H1 (cell line): ENCODE measurements around the gene C1RL. TPM values are rescaled to one million over a fixed set of nuclear protein-coding genes. Genes with fewer than 3 reads are reported as not detected.

ENCODE experiments used
- CTCF ChIA-PET: fragments of 300-600 bp; sonication (Branson Sonifier 250); formaldehyde crosslinking; loops from one replicate; lab custom pipeline; 2021; ENCODE audit not compliant: partially characterized antibody; lab: Charles Lee
- POLR2A ChIA-PET: fragments of 300-600 bp; sonication (Branson Sonifier 250); formaldehyde crosslinking; loops from one replicate; lab custom pipeline; 2021; ENCODE audit warnings: inconsistent platforms; ENCODE audit not compliant: partially characterized antibody; lab: Charles Lee
- DNase-seq, 2 experiments: peaks; one replicate each; pipeline versions ENCODE4 v3.0.0 to v3.0.0-alpha.2; 2010 to 2022; ENCODE audit warnings: low spot score in 2 of 2, low read depth in 1 of 2, mixed read lengths in 1 of 2
- FAIRE-seq: peaks from 2 replicates; lab custom pipeline; 2011; peaks lifted over from hg19 to GRCh38; lab: Jason Lieb, UNC
- H2AFZ ChIP-seq: 2 replicates; pipeline ENCODE4 v1.8.1; 2012; ENCODE audit warnings: low read length, inconsistent platforms
- H2AK5ac ChIP-seq: 2 replicates; pipeline ENCODE4 v1.6.1; 2013; ENCODE audit warnings: low read depth, low read length
- H2BK120ac ChIP-seq: replicated peaks from 2 replicates; pipeline ENCODE3; 2013; ENCODE audit warnings: low read depth, low read length, inconsistent platforms
- H2BK12ac ChIP-seq: 2 replicates; pipeline ENCODE4 v1.6.1; 2013; ENCODE audit warnings: low read depth, low read length
- H2BK15ac ChIP-seq: 2 replicates; pipeline ENCODE4 v1.6.1; 2013; ENCODE audit warnings: low read length
- H2BK20ac ChIP-seq: 2 replicates; pipeline ENCODE4 v1.6.1; 2013; ENCODE audit warnings: low read length
- H2BK5ac ChIP-seq: 2 replicates; pipeline ENCODE4 v1.6.1; 2013; ENCODE audit warnings: low read depth, low read length
- H3K14ac ChIP-seq: 2 replicates; pipeline ENCODE4 v1.6.1; 2013; ENCODE audit warnings: inconsistent platforms; ENCODE audit not compliant: insufficient read length
- H3K18ac ChIP-seq: 2 replicates; pipeline ENCODE4 v1.6.1; 2013; ENCODE audit warnings: low read length; ENCODE audit errors: extremely low read depth
- H3K23ac ChIP-seq: 2 replicates; pipeline ENCODE4 v1.6.1; 2013; ENCODE audit warnings: inconsistent platforms; ENCODE audit not compliant: insufficient read length
- H3K23me2 ChIP-seq: 2 replicates; pipeline ENCODE4 v1.6.1; 2013; ENCODE audit warnings: low read depth, low read length
- H3K27ac ChIP-seq: 2 replicates; pipeline ENCODE4 v1.6.1; 2011; ENCODE audit warnings: low read depth, low read length, inconsistent platforms
- H3K27me3 ChIP-seq, 4 experiments: replicated peaks in 1 of 4; 1 replicate in 1 of 4; 2 replicates in 3 of 4; pipeline versions ENCODE4 v1.6.1 to v1.8.1; 2011 to 2013; ENCODE audit warnings: low read length in 3 of 4, mild to moderate bottlenecking in 3 of 4, inconsistent platforms in 2 of 4, mixed read lengths in 2 of 4, moderate library complexity in 1 of 4; ENCODE audit not compliant: control insufficient read depth in 3 of 4, insufficient read depth in 3 of 4; ENCODE audit errors: extremely low read depth in 1 of 4
- H3K36me3 ChIP-seq, 4 experiments: 2 replicates each; pipeline versions ENCODE4 v1.6.1 to v1.8.1; 2011 to 2013; ENCODE audit warnings: mild to moderate bottlenecking in 4 of 4, low read length in 3 of 4, moderate library complexity in 2 of 4, control low read depth in 1 of 4, inconsistent platforms in 1 of 4; ENCODE audit not compliant: insufficient read depth in 4 of 4, control insufficient read depth in 2 of 4
- H3K4ac ChIP-seq: replicated peaks from 2 replicates; pipeline ENCODE3; 2013; ENCODE audit warnings: low read length, low read depth, mixed read lengths, inconsistent platforms; ENCODE audit not compliant: insufficient read length
- H3K4me1 ChIP-seq, 4 experiments: replicated peaks in 1 of 4; 1 replicate in 1 of 4; 2 replicates in 3 of 4; pipeline versions ENCODE4 v1.6.1 to v1.8.1; 2011 to 2013; ENCODE audit warnings: low read length in 3 of 4, inconsistent platforms in 2 of 4, mixed read lengths in 1 of 4; ENCODE audit not compliant: insufficient read depth in 4 of 4, control insufficient read depth in 3 of 4
- H3K4me2 ChIP-seq, 2 experiments: 2 replicates each; pipeline versions ENCODE4 v1.6.1 to v1.8.1; 2011 to 2013; ENCODE audit warnings: low read depth in 2 of 2, low read length in 2 of 2, control low read depth in 1 of 2, inconsistent platforms in 1 of 2, mild to moderate bottlenecking in 1 of 2; ENCODE audit not compliant: insufficient read depth in 1 of 2
- H3K4me3 ChIP-seq, 4 experiments: fragments of 200-600, 300-600 bp in 1 of 4; sonication (generic), shearing (Covaris generic), sonication (Bioruptor Twin) in 1 of 4; 2 replicates each; pipeline versions ENCODE4 v1.5.1 to v1.8.1; 2011 to 2016; ENCODE audit warnings: low read length in 4 of 4, low read depth in 3 of 4, control low read depth in 2 of 4, inconsistent platforms in 2 of 4, mild to moderate bottlenecking in 2 of 4, mixed read lengths in 1 of 4, moderate library complexity in 1 of 4; ENCODE audit not compliant: insufficient read depth in 2 of 4; ENCODE audit errors: extremely low read depth in 1 of 4
- H3K56ac ChIP-seq: replicated peaks from 2 replicates; pipeline ENCODE3; 2013; ENCODE audit warnings: low read depth, mild to moderate bottlenecking, mixed read lengths, low read length, inconsistent platforms; ENCODE audit not compliant: insufficient read length
- H3K79me1 ChIP-seq: 2 replicates; pipeline ENCODE4 v1.6.1; 2013; ENCODE audit warnings: low read depth, low read length, control low read depth
- H3K79me2 ChIP-seq, 2 experiments: 2 replicates each; pipeline versions ENCODE4 v1.6.1 to v1.8.1; 2012 to 2013; ENCODE audit warnings: low read length in 2 of 2, mild to moderate bottlenecking in 2 of 2, inconsistent platforms in 1 of 2; ENCODE audit not compliant: insufficient read depth in 2 of 2, control insufficient read depth in 1 of 2
- H3K9ac ChIP-seq, 4 experiments: replicated peaks in 1 of 4; 1 replicate in 1 of 4; 2 replicates in 3 of 4; pipeline versions ENCODE4 v1.6.1 to v1.8.1; 2011 to 2013; ENCODE audit warnings: low read depth in 3 of 4, low read length in 3 of 4, control low read depth in 2 of 4, mild to moderate bottlenecking in 2 of 4, moderate library complexity in 2 of 4, inconsistent platforms in 1 of 4; ENCODE audit errors: extremely low read depth in 1 of 4
- H3K9me3 ChIP-seq, 2 experiments: 2 replicates each; pipeline versions ENCODE4 v1.6.1 to v1.8.1; 2012 to 2013; ENCODE audit warnings: mild to moderate bottlenecking in 2 of 2, moderate library complexity in 2 of 2, control low read depth in 1 of 2, inconsistent platforms in 1 of 2, low read depth in 1 of 2, low read length in 1 of 2, mixed read lengths in 1 of 2; ENCODE audit not compliant: insufficient read depth in 2 of 2
- H4K20me1 ChIP-seq, 2 experiments: replicated peaks in 1 of 2; 2 replicates each; pipeline versions ENCODE3 to v1.8.1; 2011 to 2013; ENCODE audit warnings: inconsistent platforms in 2 of 2, low read length in 2 of 2, mild to moderate bottlenecking in 1 of 2; ENCODE audit not compliant: insufficient read depth in 2 of 2, control insufficient read depth in 1 of 2
- H4K5ac ChIP-seq: 2 replicates; pipeline ENCODE4 v1.6.1; 2013; ENCODE audit warnings: low read length, low read depth, mixed read lengths, inconsistent platforms; ENCODE audit not compliant: insufficient read length
- H4K8ac ChIP-seq: 2 replicates; pipeline ENCODE4 v1.8.0; 2013; ENCODE audit warnings: mild to moderate bottlenecking, moderate library complexity, low read length, inconsistent platforms; ENCODE audit not compliant: insufficient read depth; ENCODE audit errors: extremely low read depth
- H4K91ac ChIP-seq: replicated peaks from 2 replicates; pipeline ENCODE3; 2013; ENCODE audit warnings: low read length, mixed read lengths, inconsistent platforms; ENCODE audit not compliant: insufficient read length
- RAD21 ChIP-seq, 2 experiments: IDR thresholded peaks in 1 of 2; conservative IDR thresholded peaks in 1 of 2; 2 replicates each; pipeline ENCODE4 v1.6.1; 2011; ENCODE audit warnings: low read depth in 2 of 2, low read length in 2 of 2, improper control_type of control experiment in 1 of 2, inconsistent platforms in 1 of 2, mild to moderate bottlenecking in 1 of 2, moderate library complexity in 1 of 2
- RBBP5 ChIP-seq: IDR thresholded peaks from 2 replicates; pipeline ENCODE4 v1.7.1; 2012; ENCODE audit warnings: low read depth, mild to moderate bottlenecking, inconsistent platforms, low read length, moderate library complexity, borderline replicate concordance
- RFX5 ChIP-seq: IDR thresholded peaks from 2 replicates; pipeline ENCODE4 v1.6.1; 2011; ENCODE audit warnings: low read depth, low read length, improper control_type of control experiment, borderline replicate concordance
- RXRA ChIP-seq: IDR thresholded peaks from 2 replicates; pipeline ENCODE4 v1.6.1; 2011; ENCODE audit warnings: low read depth, mild to moderate bottlenecking, low read length, moderate library complexity; ENCODE audit not compliant: insufficient read depth
- TBP ChIP-seq: IDR thresholded peaks from 2 replicates; pipeline ENCODE4 v1.6.1; 2011; ENCODE audit warnings: low read depth, low read length, improper control_type of control experiment
- WGBS, 2 experiments: shearing (Covaris generic) in 1 of 2; methylation state at CpG; one replicate each; pipeline versions ENCODE4 v1.1.6 to v1.1.7; 2013 to 2015; ENCODE audit warnings: low lambda C conversion rate in 2 of 2, mixed read lengths in 2 of 2, inconsistent platforms in 1 of 2, low coverage in 1 of 2, missing lambda C conversion rate in 1 of 2; ENCODE audit not compliant: insufficient replicate concordance in 2 of 2, insufficient coverage in 1 of 2, insufficient read length in 1 of 2; ENCODE audit errors: extremely low coverage in 1 of 2, missing lambda C conversion rate in 1 of 2; 5-methylcytosine and 5-hydroxymethylcytosine counted together
- polyA plus RNA-seq, 7 experiments: library from polyadenylated mRNA; depleted of rRNA in 3 of 7; stranded (reverse) in 5 of 7; unstranded in 2 of 7; fragments of >200 nt in 5 of 7; fragments of 200-250 nt in 2 of 7; gene quantifications; 1 replicate in 5 of 7; 2 replicates in 1 of 7; 4 replicates in 1 of 7; pipeline versions ENCODE4 v1.2.1 to v1.2.3, GENCODE V29; 2011 to 2013; ENCODE audit warnings: missing spikeins in 2 of 7, mixed read lengths in 2 of 7
- total RNA-seq: library from RNA; stranded (reverse); fragmentation: NEBNext Ultra II Directional; extraction: Animal tissue kit (Norgen Biotek cat#: 25700); gene quantifications from 2 replicates; pipeline ENCODE4 v1.2.1, GENCODE V29; 2021
- TF ChIP-seq, protein P1 (sequence below), 3 experiments: IDR thresholded peaks; 1 replicate in 2 of 3; 2 replicates in 1 of 3; pipeline versions ENCODE4 v1.5.1 to v1.6.1; 2011; ENCODE audit warnings: low read length in 3 of 3, mild to moderate bottlenecking in 3 of 3, inconsistent platforms in 2 of 3, low read depth in 1 of 3, moderate library complexity in 1 of 3; ENCODE audit not compliant: insufficient read depth in 1 of 3; ENCODE audit errors: control extremely low read depth in 1 of 3
- TF ChIP-seq, protein P2 (sequence below): IDR thresholded peaks from 2 replicates; pipeline ENCODE4 v1.6.1; 2011; ENCODE audit warnings: low read length, improper control_type of control experiment

C1RL gene
- total and polyA plus RNA-seq, 2 of the 8 experiments (the other 6 are each of a cell fraction or from before 2014, with no cell fraction given) = 11.4 to 15.5 TPM

DNA sequence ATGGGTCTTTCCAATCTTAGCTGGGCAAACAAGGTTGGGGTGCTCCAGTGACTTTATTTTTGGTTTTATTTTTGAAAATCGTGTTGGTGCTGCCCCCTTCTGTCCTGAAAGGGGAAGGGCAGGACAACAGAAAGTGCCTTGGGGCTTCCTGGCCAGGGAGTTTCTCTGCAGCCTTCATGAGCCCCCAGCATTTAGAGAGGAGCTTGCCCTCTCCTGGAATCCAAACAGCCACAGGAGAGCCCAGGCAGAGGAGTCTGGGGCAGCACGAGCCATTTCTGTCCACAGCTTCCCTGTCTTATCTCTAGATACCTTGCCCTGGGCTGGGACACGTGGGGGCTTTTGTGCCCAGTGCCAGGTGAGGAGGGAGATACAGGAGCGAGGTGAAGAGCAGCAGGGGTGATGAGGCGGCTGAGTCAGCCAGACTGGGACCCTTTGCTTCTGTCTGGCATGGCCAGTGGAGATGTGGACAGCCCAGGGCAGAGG lies 4.4 kb upstream of the C1RL start:
- Histone ChIP-seq H3K23me2 (peaks cover 2% of the 10 kb centered on the region), H3K27ac (no peak overlapping the region), H3K4me1 (no peaks in the 10 kb centered on the region), H3K9ac (no peak overlapping the region), H2AK5ac (no peak overlapping the region), H3K79me1 (no peaks in the 10 kb centered on the region), H3K9me3 (no peaks in the 10 kb centered on the region), H3K79me2 (no peaks in the 10 kb centered on the region), H2BK120ac (no peak overlapping the region), H3K27me3 (no peaks in the 10 kb centered on the region), H2BK12ac (no peak overlapping the region), H4K20me1 (peaks cover 0 to 1% of the 10 kb centered on the region in 2 experiments), H4K5ac (no peak overlapping the region), H2BK20ac (no peak overlapping the region), H3K18ac (no peak overlapping the region), H2AFZ (no peak overlapping the region), H2BK15ac (no peak overlapping the region), H3K14ac (no peak overlapping the region), H3K4ac (no peak overlapping the region), H3K4me3 (no peak overlapping the region), H3K23ac (no peak overlapping the region), H2BK5ac (no peak overlapping the region), H3K56ac (no peak overlapping the region), H4K8ac (peak overlapping the region; percentile 9; the same call in 1 of the 2 replicates), H4K91ac (no peak overlapping the region), H3K36me3 (no peaks in the 10 kb centered on the region), H3K4me2 (no peak overlapping the region)
- WGBS, 2 experiments = 51% methylated on average over 5 of the region's 5 CpGs; no CpG with 5 or more reads in 1 of the 2 experiments
- TF ChIP-seq RBBP5 = no peak
- no peak for TF ChIP-seq RFX5
- peak; percentile 62 to 75 for TF ChIP-seq RAD21 (IDR thresholded peaks at IDR 0.05 in 1 of 2, conservative IDR thresholded peaks at IDR 0.05 in 1 of 2; ENCODE audit: low read depth in 2 of 2, low read length in 2 of 2)
- TF ChIP-seq, protein P1, sequence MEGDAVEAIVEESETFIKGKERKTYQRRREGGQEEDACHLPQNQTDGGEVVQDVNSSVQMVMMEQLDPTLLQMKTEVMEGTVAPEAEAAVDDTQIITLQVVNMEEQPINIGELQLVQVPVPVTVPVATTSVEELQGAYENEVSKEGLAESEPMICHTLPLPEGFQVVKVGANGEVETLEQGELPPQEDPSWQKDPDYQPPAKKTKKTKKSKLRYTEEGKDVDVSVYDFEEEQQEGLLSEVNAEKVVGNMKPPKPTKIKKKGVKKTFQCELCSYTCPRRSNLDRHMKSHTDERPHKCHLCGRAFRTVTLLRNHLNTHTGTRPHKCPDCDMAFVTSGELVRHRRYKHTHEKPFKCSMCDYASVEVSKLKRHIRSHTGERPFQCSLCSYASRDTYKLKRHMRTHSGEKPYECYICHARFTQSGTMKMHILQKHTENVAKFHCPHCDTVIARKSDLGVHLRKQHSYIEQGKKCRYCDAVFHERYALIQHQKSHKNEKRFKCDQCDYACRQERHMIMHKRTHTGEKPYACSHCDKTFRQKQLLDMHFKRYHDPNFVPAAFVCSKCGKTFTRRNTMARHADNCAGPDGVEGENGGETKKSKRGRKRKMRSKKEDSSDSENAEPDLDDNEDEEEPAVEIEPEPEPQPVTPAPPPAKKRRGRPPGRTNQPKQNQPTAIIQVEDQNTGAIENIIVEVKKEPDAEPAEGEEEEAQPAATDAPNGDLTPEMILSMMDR (IDR thresholded peaks at IDR 0.05; ENCODE audit: control extremely low read depth in 1 of 3, insufficient read depth in 1 of 3, low read depth in 1 of 3, low read length in 3 of 3) = peak; percentile 58 to 71 (median 70)
- TF ChIP-seq, protein P2, sequence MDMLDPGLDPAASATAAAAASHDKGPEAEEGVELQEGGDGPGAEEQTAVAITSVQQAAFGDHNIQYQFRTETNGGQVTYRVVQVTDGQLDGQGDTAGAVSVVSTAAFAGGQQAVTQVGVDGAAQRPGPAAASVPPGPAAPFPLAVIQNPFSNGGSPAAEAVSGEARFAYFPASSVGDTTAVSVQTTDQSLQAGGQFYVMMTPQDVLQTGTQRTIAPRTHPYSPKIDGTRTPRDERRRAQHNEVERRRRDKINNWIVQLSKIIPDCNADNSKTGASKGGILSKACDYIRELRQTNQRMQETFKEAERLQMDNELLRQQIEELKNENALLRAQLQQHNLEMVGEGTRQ = no peak
- no peak for TF ChIP-seq RXRA
- no peak for TF ChIP-seq TBP
- peak; percentile 52 for FAIRE-seq
- ChIA-PET CTCF (interaction anchor here (0.7 to 4.1 kb wide), 40 partner anchors 9 to 206 kb away, joined by 3 to 58 read pairs (median 4); partner anchors contain the start of genes C1R, C1S and PEX5), POLR2A (interaction anchor here (1.0 to 2.3 kb wide), 10 partner anchors 9 to 244 kb away, joined by 3 to 14 read pairs (median 5); partner anchors contain the start of genes C12orf57, C1S and RNU7-1)
- peak in 1 of 2 experiments; percentile 51 for DNase-seq
